GM20000 (cell line): ENCODE data around the gene CDK5.

Experiments
- DNase-seq: peaks from one replicate; pipeline ENCODE4 v3.0.0; 2012; ENCODE audit warnings: low spot score
- CTCF ChIP-seq: IDR thresholded peaks from 2 replicates; pipeline ENCODE4 v1.5.1; 2012; ENCODE audit warnings: mild to moderate bottlenecking, control low read depth; ENCODE audit errors: extremely low read depth, missing control alignments

CDK5 gene

GRCh38 chr7:151063212-151063561 lies 5.5 kb upstream of the CDK5 start:
- no peak for DNase-seq

DNA sequence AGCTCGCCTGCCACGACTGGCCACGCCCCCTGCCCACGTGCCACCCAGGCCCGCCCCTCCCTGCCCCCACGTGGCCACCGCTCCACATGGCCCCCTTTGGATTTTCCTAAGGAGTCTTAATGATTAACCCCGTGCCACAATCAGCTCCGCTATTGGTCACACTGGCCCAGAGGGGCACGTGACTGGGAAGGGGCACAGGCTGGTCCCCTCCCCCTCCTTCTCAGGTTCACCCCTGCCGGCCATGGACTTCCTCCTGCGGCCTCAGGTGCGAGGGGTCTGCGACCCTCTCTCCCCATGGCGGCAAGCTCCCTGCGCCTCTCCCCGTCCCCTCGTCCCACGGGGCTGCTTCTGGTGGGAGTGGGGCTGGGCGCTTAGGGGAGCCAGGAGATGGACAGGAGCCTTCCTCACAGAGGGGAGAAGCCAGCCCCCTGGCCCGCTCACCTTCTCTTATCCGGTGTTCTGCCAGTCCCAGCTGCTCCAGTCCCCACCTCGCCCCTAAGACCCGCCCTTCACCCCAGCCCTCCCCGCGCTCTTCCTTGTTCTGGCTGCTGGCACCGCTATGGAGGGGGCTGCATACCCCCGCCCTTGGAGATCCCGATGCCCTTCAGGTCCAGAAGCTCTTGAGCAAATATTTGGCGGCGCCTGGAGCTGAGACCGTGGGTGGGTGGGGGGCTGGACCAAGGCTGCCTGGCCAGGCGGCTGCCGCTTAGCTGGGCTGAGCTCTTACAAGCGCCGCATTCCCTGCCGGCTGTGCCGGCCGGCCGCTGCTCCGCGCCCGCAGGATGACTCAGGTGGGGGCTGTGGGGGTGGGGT lies 4.9 kb upstream of the CDK5 start:
- DNase-seq = no peak

More at GRCh38 chr7:151063212-151063561, 5.5 kb upstream of the CDK5 start:
- no peak for TF ChIP-seq CTCF

GRCh38 chr7:151062111-151062398 lies 4.4 kb upstream of the CDK5 start:
- TF ChIP-seq CTCF = no peak
- DNase-seq = no peak

More for the DNA sequence above, 4.9 kb upstream of the CDK5 start:
- TF ChIP-seq CTCF = no peak

GRCh38 chr7:151061213-151062110 lies 3.8 kb upstream of the CDK5 start:
- no peak for DNase-seq
- no peak for TF ChIP-seq CTCF

DNA sequence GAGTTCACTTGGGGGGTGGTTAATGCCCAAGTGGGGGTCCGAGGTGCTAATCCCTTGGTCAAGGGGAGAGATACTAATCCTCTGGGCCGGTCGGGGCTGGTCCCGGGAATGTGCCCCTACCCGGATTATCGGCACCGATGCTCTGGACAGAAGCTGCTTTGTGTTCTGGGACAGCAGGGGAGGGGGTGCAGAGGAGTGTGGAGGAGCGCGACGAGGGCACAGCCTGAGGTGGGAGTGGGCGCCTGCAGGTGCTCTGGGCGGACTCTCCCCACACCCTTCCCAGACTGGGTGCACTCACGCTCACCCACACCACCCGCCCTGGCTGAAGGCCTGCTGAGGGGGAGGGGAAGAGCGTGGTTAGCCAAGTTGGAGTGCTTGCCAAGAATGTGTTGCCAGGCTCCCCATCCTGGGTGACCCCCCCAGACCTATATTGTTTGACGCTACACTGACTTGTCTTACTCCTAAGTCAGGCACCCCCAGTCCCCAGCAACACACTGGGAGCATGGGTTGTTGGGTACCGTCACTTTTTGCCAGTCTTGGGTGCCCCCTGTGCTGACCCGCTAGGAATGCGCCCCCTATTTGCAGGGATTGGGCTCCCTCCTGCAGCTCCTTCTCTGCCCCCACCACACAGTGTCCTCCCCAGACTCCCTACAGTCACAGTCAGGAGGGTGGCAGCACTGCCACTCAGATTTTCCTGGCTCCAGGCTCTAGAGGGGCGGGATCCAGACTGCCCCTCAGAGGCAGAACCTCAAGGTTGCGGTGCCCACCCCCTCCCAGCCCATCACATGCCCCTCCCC lies 2.9 kb upstream of the CDK5 start:
- peak; percentile 4 for TF ChIP-seq CTCF
- peak; percentile 56 for DNase-seq

DNA sequence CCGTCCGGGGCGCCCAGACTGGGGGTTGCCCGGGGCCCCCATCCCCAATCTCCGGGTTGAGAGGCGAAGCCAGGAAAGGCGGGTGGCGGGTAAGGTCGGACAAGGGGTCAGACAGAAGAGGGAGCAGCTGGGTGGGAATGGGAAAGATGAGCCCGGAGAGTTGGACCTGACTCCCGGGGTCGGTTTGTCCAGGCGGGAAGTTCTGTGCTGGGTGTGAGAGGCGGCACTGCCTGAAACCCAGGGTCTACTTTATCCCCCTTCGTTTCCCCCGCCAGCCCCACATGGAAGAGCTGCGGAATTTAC lies 2.4 kb upstream of the CDK5 start:
- no peak for TF ChIP-seq CTCF
- DNase-seq = no peak
